Measurements from ENCODE around the gene ACTN4. TPM values are rescaled to one million over a fixed set of nuclear protein-coding genes. Genes with fewer than 3 reads are reported as not detected.
"Not testable (repeated sequence)": the region's sequence is repeated elsewhere in the genome, so short reads cannot be mapped to it uniquely, and the experiment has no call there.

ACTN4 gene
- total RNA-seq, 2 experiments from 2014 or later = 532 to 534 TPM

GRCh38 chr19:38619361-38620174 lies 27.9 kb upstream of the ACTN4 start:
- no peak for DNase-seq
- Mint-ChIP-seq H3K27me3 (no peaks in the 10 kb centered on the region), H3K9me3 (no peaks in the 10 kb centered on the region), H3K4me3 (peak overlapping the region; percentile 99), H3K27ac (peak overlapping the region; percentile 93), H3K4me1 (peaks cover 43% of the 10 kb centered on the region), H3K36me3 (ENCODE audit: low read depth) (peaks cover 74% of the 10 kb centered on the region)
- CTCF ChIA-PET = interaction anchor here (0.7 to 5.9 kb wide), 17 partner anchors 8 to 311 kb away, joined by 3 to 43 read pairs (median 6); partner anchors contain the start of genes ACTN4, FAM98C, MRPS12 and PSMD8
- POLR2A ChIA-PET = interaction anchor here (0.9 to 3.8 kb wide), 19 partner anchors 15 to 311 kb away, joined by 3 to 24 read pairs (median 5); partner anchors contain the start of genes ACTN4, FAM98C, MRPS12 and RINL

GRCh38 chr19:38624822-38625221 lies 22.6 kb upstream of the ACTN4 start:
- DNase-seq = no peak
- peak overlapping the region; percentile 21 for H3K27ac Mint-ChIP-seq
- peaks cover 69% of the 10 kb centered on the region for H3K36me3 Mint-ChIP-seq (ENCODE audit: low read depth)
- no peak overlapping the region for H3K4me3 Mint-ChIP-seq
- POLR2A ChIA-PET = no interaction called here
- CTCF ChIA-PET = interaction anchor here (1.8 kb wide), 1 partner anchor 10 kb away, joined by 9 read pairs; no protein-coding TSS in a partner anchor
- H3K9me3 Mint-ChIP-seq = no peaks in the 10 kb centered on the region
- H3K4me1 Mint-ChIP-seq = peaks cover 12% of the 10 kb centered on the region
- H3K27me3 Mint-ChIP-seq = no peaks in the 10 kb centered on the region

GRCh38 chr19:38626401-38626800 lies 21.0 kb upstream of the ACTN4 start:
- no peaks in the 10 kb centered on the region for H3K9me3 Mint-ChIP-seq
- H3K4me1 Mint-ChIP-seq = peaks cover 5% of the 10 kb centered on the region
- no peak overlapping the region for H3K4me3 Mint-ChIP-seq
- H3K36me3 Mint-ChIP-seq (ENCODE audit: low read depth) = peaks cover 69% of the 10 kb centered on the region
- POLR2A ChIA-PET = no interaction called here
- CTCF ChIA-PET = interaction anchor here (1.4 to 1.8 kb wide), 2 partner anchors 8 to 10 kb away, joined by 5 to 9 read pairs; no protein-coding TSS in a partner anchor
- DNase-seq = no peak
- H3K27ac Mint-ChIP-seq = no peak overlapping the region
- H3K27me3 Mint-ChIP-seq = no peaks in the 10 kb centered on the region

GRCh38 chr19:38629568-38629967 lies 17.9 kb upstream of the ACTN4 start:
- POLR2A ChIA-PET = no interaction called here
- CTCF ChIA-PET = interaction anchor here (1.0 to 2.0 kb wide), 2 partner anchors 10 to 114 kb away, joined by 3 to 5 read pairs; partner anchors contain the start of gene EIF3K
- H3K27me3 Mint-ChIP-seq = no peaks in the 10 kb centered on the region
- peaks cover 8% of the 10 kb centered on the region for H3K4me1 Mint-ChIP-seq
- DNase-seq = no peak
- peaks cover 59% of the 10 kb centered on the region for H3K36me3 Mint-ChIP-seq (ENCODE audit: low read depth)
- no peak overlapping the region for H3K4me3 Mint-ChIP-seq
- H3K9me3 Mint-ChIP-seq = no peaks in the 10 kb centered on the region
- no peak overlapping the region for H3K27ac Mint-ChIP-seq

- Mint-ChIP-seq H3K4me1 (peaks cover 26% of the 10 kb centered on the region), H3K36me3 (ENCODE audit: low read depth) (peaks cover 63% of the 10 kb centered on the region)
- ChIA-PET CTCF (interaction anchor here (2.0 kb wide), 1 partner anchor 12 kb away, joined by 5 read pairs; the partner anchor contains the start of gene EIF3K), POLR2A (interaction anchor here (0.6 kb wide), 1 partner anchor 369 kb away, joined by 3 read pairs; no protein-coding TSS in a partner anchor)
- not testable (repeated sequence) for DNase-seq, H3K4me3 Mint-ChIP-seq, H3K9me3 Mint-ChIP-seq, H3K27me3 Mint-ChIP-seq, H3K27ac Mint-ChIP-seq
These were observed 16.1 kb upstream of the ACTN4 start for GRCh38 chr19:38631301-38631700.

GRCh38 chr19:38631811-38632475 lies 15.5 kb upstream of the ACTN4 start:
- Mint-ChIP-seq H3K36me3 (ENCODE audit: low read depth) (peaks cover 63% of the 10 kb centered on the region), H3K4me1 (peaks cover 32% of the 10 kb centered on the region)
- H3K4me3 Mint-ChIP-seq, H3K27me3 Mint-ChIP-seq, DNase-seq, H3K9me3 Mint-ChIP-seq, H3K27ac Mint-ChIP-seq, POLR2A ChIA-PET, CTCF ChIA-PET: not testable (repeated sequence)

GRCh38 chr19:38632476-38633213 lies 14.8 kb upstream of the ACTN4 start:
- CTCF ChIA-PET = interaction anchor here (1.4 to 5.3 kb wide), 6 partner anchors 14 to 298 kb away, joined by 4 to 54 read pairs (median 40); partner anchors contain the start of genes ACTN4, FAM98C, MRPS12 and SARS2
- DNase-seq = no peak
- Mint-ChIP-seq H3K4me1 (peaks cover 38% of the 10 kb centered on the region), H3K36me3 (ENCODE audit: low read depth) (peaks cover 62% of the 10 kb centered on the region), H3K4me3 (no peak overlapping the region), H3K9me3 (no peaks in the 10 kb centered on the region), H3K27ac (peak overlapping the region; percentile 32), H3K27me3 (no peaks in the 10 kb centered on the region)
- POLR2A ChIA-PET = interaction anchor here (2.5 kb wide), 1 partner anchor 15 kb away, joined by 7 read pairs; the partner anchor contains the start of gene MAP4K1

GRCh38 chr19:38634757-38635482 lies 12.5 kb upstream of the ACTN4 start:
- CTCF ChIA-PET = interaction anchor here (0.6 to 5.3 kb wide), 34 partner anchors 9 to 296 kb away, joined by 3 to 54 read pairs (median 4); partner anchors contain the start of genes ACTN4, EIF3K, FAM98C and MAP4K1
- Mint-ChIP-seq H3K4me1 (peaks cover 50% of the 10 kb centered on the region), H3K27ac (peak overlapping the region; percentile 87), H3K36me3 (ENCODE audit: low read depth) (peaks cover 47% of the 10 kb centered on the region), H3K27me3 (no peaks in the 10 kb centered on the region), H3K4me3 (no peak overlapping the region), H3K9me3 (no peaks in the 10 kb centered on the region)
- POLR2A ChIA-PET = interaction anchor here (0.6 to 2.5 kb wide), 12 partner anchors 12 to 232 kb away, joined by 3 to 11 read pairs (median 4); partner anchors contain the start of genes ACTN4, EIF3K, FAM98C and MAP4K1
- DNase-seq = peak; percentile 81

- Mint-ChIP-seq H3K4me1 (peaks cover 56% of the 10 kb centered on the region), H3K9me3 (no peaks in the 10 kb centered on the region), H3K27me3 (no peaks in the 10 kb centered on the region), H3K27ac (peak overlapping the region; percentile 87), H3K4me3 (peak overlapping the region; percentile 21), H3K36me3 (ENCODE audit: low read depth) (peaks cover 45% of the 10 kb centered on the region)
- ChIA-PET CTCF (interaction anchor here (0.8 to 5.3 kb wide), 18 partner anchors 8 to 261 kb away, joined by 3 to 54 read pairs (median 4); partner anchors contain the start of genes ACTN4, EIF3K, FAM98C and MAP4K1), POLR2A (interaction anchor here (1.0 to 3.9 kb wide), 13 partner anchors 11 to 262 kb away, joined by 3 to 30 read pairs (median 4); partner anchors contain the start of genes ACTN4, EIF3K, FAM98C and MAP4K1)
- no peak for DNase-seq
These were observed 11.7 kb upstream of the ACTN4 start for GRCh38 chr19:38635483-38636399.

- Mint-ChIP-seq H3K4me1 (peaks cover 59% of the 10 kb centered on the region), H3K4me3 (no peak overlapping the region), H3K36me3 (ENCODE audit: low read depth) (peaks cover 22% of the 10 kb centered on the region), H3K27me3 (no peaks in the 10 kb centered on the region), H3K27ac (no peak overlapping the region), H3K9me3 (no peaks in the 10 kb centered on the region)
- ChIA-PET CTCF (interaction anchor here (0.9 to 1.0 kb wide), 2 partner anchors 9 to 236 kb away, joined by 3 to 4 read pairs; partner anchors contain the start of genes ACTN4 and FAM98C), POLR2A (interaction anchor here (3.9 kb wide), 1 partner anchor 10 kb away, joined by 30 read pairs; the partner anchor contains the start of gene ACTN4)
- DNase-seq = no peak
These were observed 9.0 kb upstream of the ACTN4 start for GRCh38 chr19:38638461-38638860.
